ENCODE results near the gene ARSD.

Gene ARSD

GRCh38 chrX:2910109-2910508, 19.0 kb downstream of the ARSD start:
- H3K27ac ChIP-seq: no peak overlapping the region
- TF ChIP-seq ZFX (IDR thresholded peaks at IDR 0.05; ENCODE audit: borderline replicate concordance): no peak
- no peak for TF ChIP-seq CTCF (IDR thresholded peaks at IDR 0.05)

GRCh38 chrX:2908125-2908685, 20.9 kb downstream of the ARSD start:
- TF ChIP-seq CTCF (IDR thresholded peaks at IDR 0.05) (no peak), ZFX (IDR thresholded peaks at IDR 0.05; ENCODE audit: borderline replicate concordance) (no peak)
- H3K27ac ChIP-seq: no peak overlapping the region

GRCh38 chrX:2907295-2907694, 21.8 kb downstream of the ARSD start:
- H3K27ac ChIP-seq: no peak overlapping the region
- no peak for TF ChIP-seq ZFX (IDR thresholded peaks at IDR 0.05; ENCODE audit: borderline replicate concordance)
- no peak for TF ChIP-seq CTCF (IDR thresholded peaks at IDR 0.05)

- TF ChIP-seq CTCF (IDR thresholded peaks at IDR 0.05): no peak
- no peak for TF ChIP-seq ZFX (IDR thresholded peaks at IDR 0.05; ENCODE audit: borderline replicate concordance)
- H3K27ac ChIP-seq: no peak overlapping the region
Observed at GRCh38 chrX:2903366-2903765, 25.8 kb downstream of the ARSD start.

GRCh38 chrX:2902841-2903240, 26.3 kb downstream of the ARSD start:
- TF ChIP-seq CTCF (IDR thresholded peaks at IDR 0.05) (no peak), ZFX (IDR thresholded peaks at IDR 0.05; ENCODE audit: borderline replicate concordance) (no peak)

DNA sequence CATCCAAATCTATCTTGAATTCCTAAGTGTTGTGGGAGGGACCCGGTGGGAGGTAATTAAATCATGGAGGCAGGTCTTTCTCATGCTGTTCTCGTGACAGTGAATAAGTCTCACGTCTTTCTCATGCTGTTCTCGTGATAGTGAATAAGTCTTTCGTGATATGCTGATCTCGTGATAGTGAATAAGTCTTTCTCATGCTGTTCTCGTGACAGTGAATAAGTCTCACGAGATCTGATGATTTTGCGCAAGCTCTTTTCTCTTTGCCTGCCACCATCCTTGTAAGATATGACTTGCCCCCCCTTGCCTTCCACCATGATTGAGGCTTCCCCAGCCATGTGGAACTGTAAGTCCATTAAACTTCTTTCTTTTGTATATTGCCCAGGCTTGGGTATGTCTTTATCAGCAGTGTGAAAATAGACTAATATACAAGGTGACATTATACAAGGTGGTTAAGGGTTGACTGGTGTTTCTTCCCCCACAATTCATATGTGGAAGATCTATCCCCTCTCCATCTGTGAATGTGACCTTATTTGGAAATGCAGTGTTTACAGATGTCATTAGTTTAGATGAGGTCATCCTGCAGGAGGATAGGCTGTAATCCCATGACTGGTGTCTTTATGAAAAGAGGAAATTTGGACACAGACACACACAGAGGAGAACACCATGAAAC, 27.6 kb downstream of the ARSD start:
- TF ChIP-seq ZFX (IDR thresholded peaks at IDR 0.05; ENCODE audit: borderline replicate concordance) (no peak), CTCF (IDR thresholded peaks at IDR 0.05) (no peak)
- no peak overlapping the region for H3K27ac ChIP-seq

More at GRCh38 chrX:2902841-2903240, 26.3 kb downstream of the ARSD start:
- no peak overlapping the region for H3K27ac ChIP-seq

DNA sequence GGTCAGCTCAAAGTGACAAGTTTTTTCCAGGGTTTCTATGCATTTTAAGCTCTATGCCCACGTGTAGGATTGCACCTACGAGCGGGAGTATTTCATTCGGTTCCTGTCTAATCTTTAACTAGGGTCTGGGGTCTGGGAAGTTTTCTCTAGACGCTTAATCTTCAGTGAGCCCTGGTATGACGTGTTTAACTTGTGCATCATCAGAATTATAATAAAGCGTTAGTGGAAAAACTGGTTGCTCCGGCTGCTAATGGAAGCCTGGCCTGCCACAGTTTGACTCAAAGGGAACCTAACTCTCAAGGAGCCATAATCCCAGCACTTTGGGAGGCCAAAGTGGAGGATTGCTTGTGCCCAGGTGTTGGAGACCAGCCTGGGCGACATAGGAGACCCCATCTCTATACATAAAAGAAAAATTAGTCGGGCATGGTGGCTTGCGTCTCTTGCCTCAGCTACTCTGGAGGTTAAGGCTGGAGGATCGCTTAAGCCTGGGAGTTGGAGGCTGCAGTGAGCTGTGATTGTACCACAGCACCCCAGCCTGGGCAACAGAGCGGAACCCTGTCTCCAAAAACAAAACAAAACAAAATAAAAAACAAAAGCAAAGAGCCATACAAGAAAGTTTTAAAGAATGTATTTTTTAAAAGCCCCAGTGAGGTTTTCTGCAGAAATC, 30.2 kb downstream of the ARSD start:
- TF ChIP-seq ZFX (IDR thresholded peaks at IDR 0.05; ENCODE audit: borderline replicate concordance): no peak

GRCh38 chrX:2897690-2898623, 31.2 kb downstream of the ARSD start:
- peak overlapping the region; percentile 94 for H3K27ac ChIP-seq

More for the DNA sequence above, 30.2 kb downstream of the ARSD start:
- peak overlapping the region; percentile 94 for H3K27ac ChIP-seq

Measured in 22Rv1 (cell line).